Measurements from ENCODE around the gene XPO1.

- TF ChIP-seq CTCF (IDR thresholded peaks at IDR 0.05) (no peak), EP300 (IDR thresholded peaks at IDR 0.05) (no peak), POLR2AphosphoS5 (IDR thresholded peaks at IDR 0.05) (no peak)
Observed at GRCh38 chr2:61435291-61435690, 102.9 kb downstream of the XPO1 start.

Data from upper lobe of left lung (tissue), 4 donors.